Endothelial cell of umbilical vein (primary cell): Measurements from ENCODE around the gene ITGAE. TPM values are rescaled to one million over a fixed set of nuclear protein-coding genes. Genes with fewer than 3 reads are reported as not detected.
A peak's percentile ranks its signal among the peaks of the same experiment; 100 is the strongest.

Source experiments
- BruUV-seq: library from RNA; stranded (reverse); fragments of 400-500 nt; replicated peaks from 2 replicates; lab custom pipeline; 2021; lab: Mats Ljungman, UMichigan
- CTCF ChIA-PET: fragments of 300-600, 350-600 bp; sonication (Branson Sonifier 250); formaldehyde crosslinking; loops from one replicate; lab custom pipeline; 2021; ENCODE audit warnings: antibody characterized with exemption, inconsistent platforms; lab: Charles Lee
- POLR2A ChIA-PET: fragments of 300-600, 350-600 bp; sonication (Branson Sonifier 250); formaldehyde crosslinking; loops from one replicate; lab custom pipeline; 2021; ENCODE audit warnings: antibody characterized with exemption, inconsistent platforms; lab: Charles Lee
- DNase-seq: peaks from one replicate; pipeline ENCODE4 v3.0.0-alpha.2; 2011; ENCODE audit warnings: low read depth, low spot score
- FAIRE-seq: peaks from 2 replicates; lab custom pipeline; 2011; peaks lifted over from hg19 to GRCh38; lab: Jason Lieb, UNC
- H2AFZ ChIP-seq: 2 replicates; pipeline ENCODE4 v1.6.0; 2012; ENCODE audit warnings: low read depth, low read length, control low read depth, inconsistent platforms
- H3K27ac ChIP-seq: 2 replicates; pipeline ENCODE4 v1.5.1; 2011; ENCODE audit warnings: low read depth, mild to moderate bottlenecking, control low read depth, low read length, moderate library complexity; ENCODE audit not compliant: insufficient read depth
- H3K27me3 ChIP-seq, 2 experiments: 2 replicates each; pipeline versions ENCODE4 v1.6.0 to v1.6.1; 2011; ENCODE audit warnings: low read length in 2 of 2, mixed read lengths in 1 of 2; ENCODE audit not compliant: control insufficient read depth in 2 of 2, insufficient read depth in 2 of 2
- H3K36me3 ChIP-seq, 2 experiments: 2 replicates in 1 of 2; 3 replicates in 1 of 2; pipeline ENCODE4 v1.5.1; 2011; ENCODE audit warnings: low read length in 2 of 2, mild to moderate bottlenecking in 1 of 2, moderate library complexity in 1 of 2; ENCODE audit not compliant: control insufficient read depth in 2 of 2, insufficient read depth in 2 of 2; ENCODE audit errors: extremely low read depth in 1 of 2
- H3K4me1 ChIP-seq: 3 replicates; pipeline ENCODE4 v1.5.1; 2011; ENCODE audit warnings: mild to moderate bottlenecking, low read length; ENCODE audit not compliant: control insufficient read depth, insufficient read depth; ENCODE audit errors: extremely low read depth
- H3K4me2 ChIP-seq: 2 replicates; pipeline ENCODE4 v1.6.1; 2011; ENCODE audit warnings: low read length, control low read depth, mixed read lengths; ENCODE audit not compliant: insufficient read depth
- H3K4me3 ChIP-seq, 3 experiments: fragments of 200-600 bp in 1 of 3; sonication (generic), shearing (Covaris generic) in 1 of 3; replicated peaks in 1 of 3; 2 replicates each; pipeline ENCODE4 v1.5.1; 2011 to 2016; ENCODE audit warnings: control low read depth in 3 of 3, low read length in 3 of 3, mild to moderate bottlenecking in 2 of 3, inconsistent platforms in 1 of 3, low read depth in 1 of 3, moderate library complexity in 1 of 3; ENCODE audit not compliant: insufficient read depth in 1 of 3
- H3K79me2 ChIP-seq: 2 replicates; pipeline ENCODE4 v1.6.0; 2012; ENCODE audit warnings: low read length, inconsistent platforms; ENCODE audit not compliant: control insufficient read depth, insufficient read depth
- H3K9ac ChIP-seq: replicated peaks from 2 replicates; pipeline ENCODE3; 2011; ENCODE audit warnings: low read length, control low read depth; ENCODE audit not compliant: insufficient read depth; ENCODE audit errors: extremely low read depth
- H3K9me1 ChIP-seq: replicated peaks from 3 replicates; pipeline ENCODE4 v1.6.0; 2011; ENCODE audit warnings: mild to moderate bottlenecking, low read length; ENCODE audit not compliant: control insufficient read depth, insufficient read depth; ENCODE audit errors: extremely low read depth
- H3K9me3 ChIP-seq: replicated peaks from 2 replicates; pipeline ENCODE4 v1.5.1; 2012; ENCODE audit warnings: low read length, inconsistent platforms; ENCODE audit not compliant: control insufficient read depth, insufficient read depth
- H4K20me1 ChIP-seq: replicated peaks from 2 replicates; pipeline ENCODE3; 2011; ENCODE audit warnings: mild to moderate bottlenecking, low read length; ENCODE audit not compliant: control insufficient read depth, insufficient read depth; ENCODE audit errors: extremely low read depth
- EZH2 ChIP-seq: IDR thresholded peaks from 2 replicates; pipeline ENCODE4 v1.6.1; 2012; ENCODE audit warnings: borderline replicate concordance, low read depth, mild to moderate bottlenecking, moderate library complexity, low read length, inconsistent platforms; ENCODE audit not compliant: severe bottlenecking
- FOS ChIP-seq: IDR thresholded peaks from 2 replicates; pipeline ENCODE4 v1.6.1; 2011; ENCODE audit warnings: mild to moderate bottlenecking, low read length, moderate library complexity, borderline replicate concordance; ENCODE audit not compliant: insufficient read depth
- GATA2 ChIP-seq: IDR thresholded peaks from 2 replicates; pipeline ENCODE4 v1.7.0; 2011; ENCODE audit warnings: low read depth, mild to moderate bottlenecking, moderate library complexity, mixed read lengths, low read length; ENCODE audit not compliant: insufficient read length, insufficient read depth
- JUN ChIP-seq: IDR thresholded peaks from 2 replicates; pipeline ENCODE4 v1.6.1; 2011; ENCODE audit warnings: borderline replicate concordance, low read depth; ENCODE audit not compliant: insufficient read length, insufficient read depth
- MYC ChIP-seq: IDR thresholded peaks from one replicate; pipeline ENCODE4 v1.6.1; 2011; ENCODE audit warnings: mild to moderate bottlenecking, low read depth, low read length
- POLR2A ChIP-seq: IDR thresholded peaks from 2 replicates; pipeline ENCODE4 v1.6.1; 2012; ENCODE audit warnings: low read depth, mild to moderate bottlenecking, control low read depth, low read length
- POLR2AphosphoS5 ChIP-seq: IDR thresholded peaks from 2 replicates; pipeline ENCODE4 v1.6.1; 2012; ENCODE audit warnings: low read depth, mild to moderate bottlenecking, control low read depth, low read length, moderate library complexity; ENCODE audit not compliant: insufficient read depth
- dilution Hi-C: fragments of 300-500 bp; cut with MboI; formaldehyde crosslinking; loops from one replicate; pipeline ENCODE4 v1.15.0; 2019; ENCODE audit warnings: low sequenced_read_pairs; ENCODE audit not compliant: extremely low pct_ligation_motif_present
- intact Hi-C: fragments of 100-400 bp; cut with micrococcal nuclease; formaldehyde crosslinking; loops from one replicate; pipeline ENCODE4 v1.10.0; 2022
- polyA plus RNA-seq, 4 experiments: library from polyadenylated mRNA; depleted of rRNA in 3 of 4; stranded (reverse) in 3 of 4; unstranded in 1 of 4; fragments of >200 nt; gene quantifications; 2 replicates each; pipeline versions ENCODE4 v1.2.1 to v1.2.3, GENCODE V29; 2011 to 2012; ENCODE audit warnings: missing spikeins in 1 of 4
- total RNA-seq: library from RNA; stranded (reverse); gene quantifications from 2 replicates; pipeline ENCODE4 v1.2.3, GENCODE V29; 2021
- TF ChIP-seq, protein P1 (sequence below): IDR thresholded peaks from 2 replicates; pipeline ENCODE4 v1.6.1; 2011; ENCODE audit not compliant: insufficient read depth, insufficient read length
- TF ChIP-seq, protein P2 (sequence below), 2 donors: IDR thresholded peaks; 1 replicate in 1 of 2; 2 replicates in 1 of 2; pipeline ENCODE4 v1.5.1; 2011; ENCODE audit warnings: low read length in 2 of 2, mild to moderate bottlenecking in 2 of 2, moderate library complexity in 2 of 2, control low read depth in 1 of 2, inconsistent platforms in 1 of 2, low read depth in 1 of 2; ENCODE audit not compliant: insufficient read depth in 1 of 2; ENCODE audit errors: extremely low read depth in 1 of 2

ITGAE gene
- total and polyA plus RNA-seq, 2 donors (not counting 3 experiments of a cell fraction or from before 2014, with no cell fraction given), result 29.6 to 71.6 TPM

DNA sequence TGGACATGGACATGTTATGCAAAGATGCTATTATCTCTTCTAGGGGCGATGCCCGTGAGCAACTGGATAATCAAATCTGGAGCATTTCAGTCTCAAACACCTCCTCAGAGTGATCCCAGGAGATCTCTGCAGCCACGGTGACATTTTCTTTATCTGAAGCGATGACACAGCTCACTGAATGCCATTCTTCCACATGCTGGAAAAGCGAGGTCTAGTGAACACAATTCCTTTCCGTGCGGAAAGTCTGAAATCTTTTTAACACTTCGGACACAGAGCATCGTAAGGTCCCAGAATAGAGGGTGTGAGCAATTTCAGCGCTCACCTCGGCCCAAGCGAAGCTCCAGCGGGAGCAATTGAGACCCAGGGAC is 77.8 kb downstream of the ITGAE start:
- intact Hi-C loops (loop anchor here (2.0 to 5.0 kb wide), 2 partner anchors 40 to 56 kb away; partner anchors contain the start of genes EMC6 and TAX1BP3), dilution Hi-C loops (no loop called here)
- ChIA-PET CTCF (interaction anchor here (0.9 to 2.3 kb wide), 10 partner anchors 10 to 895 kb away, joined by 3 to 24 read pairs (median 4); partner anchors contain the start of gene P2RX5), POLR2A (interaction anchor here (1.3 kb wide), 1 partner anchor 56 kb away, joined by 10 read pairs; no protein-coding TSS in a partner anchor)
- no peaks in the 10 kb centered on the region for H3K27me3 ChIP-seq
- peak overlapping the region; percentile 85 for H3K4me2 ChIP-seq
- H3K9me3 ChIP-seq, result no peaks in the 10 kb centered on the region
- no peak for FAIRE-seq
- H3K9me1 ChIP-seq, result no peaks in the 10 kb centered on the region
- H3K4me3 ChIP-seq, result peak overlapping the region; percentile 62 to 91 (median 89)
- peaks cover 46% of the 10 kb centered on the region for H3K79me2 ChIP-seq
- H3K9ac ChIP-seq, result peak overlapping the region; percentile 82
- H2AFZ ChIP-seq, result peak overlapping the region; percentile 86
- no peak for DNase-seq
- H3K36me3 ChIP-seq, result peaks cover under 1 to 4% of the 10 kb centered on the region in 2 experiments
- TSS peak; percentile 56 for BruUV-seq
- peaks cover 28% of the 10 kb centered on the region for H3K4me1 ChIP-seq
- TF ChIP-seq JUN, result no peak
- TF ChIP-seq POLR2AphosphoS5, result no peak
- TF ChIP-seq EZH2, result no peak
- no peak for TF ChIP-seq POLR2A
- no peak for TF ChIP-seq GATA2
- TF ChIP-seq, protein P1, sequence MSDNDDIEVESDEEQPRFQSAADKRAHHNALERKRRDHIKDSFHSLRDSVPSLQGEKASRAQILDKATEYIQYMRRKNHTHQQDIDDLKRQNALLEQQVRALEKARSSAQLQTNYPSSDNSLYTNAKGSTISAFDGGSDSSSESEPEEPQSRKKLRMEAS, result no peak
- TF ChIP-seq, protein P2, sequence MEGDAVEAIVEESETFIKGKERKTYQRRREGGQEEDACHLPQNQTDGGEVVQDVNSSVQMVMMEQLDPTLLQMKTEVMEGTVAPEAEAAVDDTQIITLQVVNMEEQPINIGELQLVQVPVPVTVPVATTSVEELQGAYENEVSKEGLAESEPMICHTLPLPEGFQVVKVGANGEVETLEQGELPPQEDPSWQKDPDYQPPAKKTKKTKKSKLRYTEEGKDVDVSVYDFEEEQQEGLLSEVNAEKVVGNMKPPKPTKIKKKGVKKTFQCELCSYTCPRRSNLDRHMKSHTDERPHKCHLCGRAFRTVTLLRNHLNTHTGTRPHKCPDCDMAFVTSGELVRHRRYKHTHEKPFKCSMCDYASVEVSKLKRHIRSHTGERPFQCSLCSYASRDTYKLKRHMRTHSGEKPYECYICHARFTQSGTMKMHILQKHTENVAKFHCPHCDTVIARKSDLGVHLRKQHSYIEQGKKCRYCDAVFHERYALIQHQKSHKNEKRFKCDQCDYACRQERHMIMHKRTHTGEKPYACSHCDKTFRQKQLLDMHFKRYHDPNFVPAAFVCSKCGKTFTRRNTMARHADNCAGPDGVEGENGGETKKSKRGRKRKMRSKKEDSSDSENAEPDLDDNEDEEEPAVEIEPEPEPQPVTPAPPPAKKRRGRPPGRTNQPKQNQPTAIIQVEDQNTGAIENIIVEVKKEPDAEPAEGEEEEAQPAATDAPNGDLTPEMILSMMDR (IDR thresholded peaks at IDR 0.05; ENCODE audit: extremely low read depth in 1 of 2, insufficient read depth in 1 of 2, low read depth in 1 of 2, low read length in 2 of 2), result no peak
- no peak for TF ChIP-seq FOS
- TF ChIP-seq MYC, result no peak
- no peaks in the 10 kb centered on the region for H4K20me1 ChIP-seq
- H3K27ac ChIP-seq, result peak overlapping the region; percentile 54
